SK-N-SH (cell line): ENCODE results near the gene CNPPD1. TPM values are rescaled to one million over a fixed set of nuclear protein-coding genes. Genes with fewer than 3 reads are reported as not detected.

Experiments
- CTCF ChIA-PET: fragments of 300-600, 350-600 bp; formaldehyde crosslinking; extraction: SDS; loops from one replicate; lab custom pipeline; 2021; lab: Yijun Ruan, JAX
- POLR2A ChIA-PET: fragments of 350-600 bp; sonication (Branson Sonifier 250); formaldehyde crosslinking; extraction: SDS; loops from one replicate; lab custom pipeline; 2020; ENCODE audit warnings: antibody characterized with exemption, inconsistent platforms; lab: Yijun Ruan, JAX
- DNase-seq: peaks from one replicate; pipeline ENCODE4 v3.0.0; 2012
- H2AFZ ChIP-seq: fragments of 200-600 bp; sonication (generic); 2 replicates; pipeline ENCODE4 v1.8.1; 2016; ENCODE audit warnings: antibody characterized with exemption, mild to moderate bottlenecking, low read depth
- H3F3A ChIP-seq: fragments of 200-600 bp; sonication (generic); replicated peaks from 2 replicates; pipeline ENCODE3; 2016; ENCODE audit warnings: antibody characterized with exemption, mild to moderate bottlenecking; ENCODE audit not compliant: insufficient read depth
- H3K27ac ChIP-seq, 2 experiments: fragments of 200-500 bp in 1 of 2; fragments of 200-600 bp in 1 of 2; sonication (Bioruptor generic) in 1 of 2; sonication (generic), shearing (Covaris generic) in 1 of 2; 2 replicates each; pipeline versions ENCODE4 v1.5.1 to v1.6.1; 2014 to 2016; ENCODE audit warnings: low read depth in 2 of 2, inconsistent platforms in 1 of 2, low read length in 1 of 2, mild to moderate bottlenecking in 1 of 2, mixed read lengths in 1 of 2
- H3K27me3 ChIP-seq: fragments of 200-600 bp; sonication (generic), shearing (Covaris generic); 2 replicates; pipeline ENCODE4 v1.6.1; 2016; ENCODE audit warnings: mixed run types; ENCODE audit not compliant: insufficient read depth
- H3K36me3 ChIP-seq, 2 experiments: fragments of 200-500 bp in 1 of 2; fragments of 200-600 bp in 1 of 2; sonication (Bioruptor generic) in 1 of 2; sonication (generic) in 1 of 2; replicated peaks in 1 of 2; 2 replicates each; pipeline versions ENCODE3 to v1.5.1; 2014 to 2016; ENCODE audit warnings: low read length in 1 of 2, mild to moderate bottlenecking in 1 of 2; ENCODE audit not compliant: insufficient read depth in 2 of 2, control insufficient read depth in 1 of 2
- H3K4me1 ChIP-seq, 2 experiments: fragments of 200-500 bp in 1 of 2; fragments of 200-600 bp in 1 of 2; sonication (Bioruptor generic) in 1 of 2; sonication (generic), shearing (Covaris generic) in 1 of 2; 2 replicates each; pipeline versions ENCODE4 v1.5.1 to v1.6.1; 2014 to 2016; ENCODE audit warnings: low read depth in 1 of 2, low read length in 1 of 2, mixed run types in 1 of 2; ENCODE audit not compliant: insufficient read depth in 2 of 2, control insufficient read depth in 1 of 2
- H3K4me2 ChIP-seq: fragments of 200-600 bp; sonication (generic), shearing (Covaris generic); 2 replicates; pipeline ENCODE4 v1.6.1; 2017; ENCODE audit warnings: mixed run types
- H3K4me3 ChIP-seq, 2 experiments: fragments of 200-500 bp in 1 of 2; fragments of 200-600 bp in 1 of 2; sonication (Bioruptor generic) in 1 of 2; sonication (generic), shearing (Covaris generic) in 1 of 2; 2 replicates each; pipeline versions ENCODE4 v1.5.1 to v1.8.1; 2014 to 2016; ENCODE audit warnings: low read depth in 2 of 2, inconsistent platforms in 1 of 2, low read length in 1 of 2, mild to moderate bottlenecking in 1 of 2, mixed read lengths in 1 of 2, moderate library complexity in 1 of 2
- H3K79me2 ChIP-seq: fragments of 200-600 bp; sonication (generic); 2 replicates; pipeline ENCODE4 v1.8.1; 2017; ENCODE audit warnings: mild to moderate bottlenecking; ENCODE audit not compliant: insufficient read depth
- H3K9ac ChIP-seq: fragments of 200-600 bp; sonication (generic); 2 replicates; pipeline ENCODE4 v1.6.1; 2017; ENCODE audit warnings: mixed run types
- H3K9me2 ChIP-seq: fragments of 200-600 bp; sonication (generic); 2 replicates; pipeline ENCODE4 v1.6.1; 2017; ENCODE audit warnings: mixed run types
- H3K9me3 ChIP-seq: fragments of 200-600 bp; sonication (generic); 2 replicates; pipeline ENCODE4 v1.6.1; 2017; ENCODE audit warnings: mixed run types, mild to moderate bottlenecking, moderate library complexity
- H4K20me1 ChIP-seq: fragments of 200-600 bp; sonication (generic); 2 replicates; pipeline ENCODE4 v1.6.1; 2017; ENCODE audit warnings: mild to moderate bottlenecking, mixed run types; ENCODE audit not compliant: insufficient read depth
- EP300 ChIP-seq, 2 experiments: IDR thresholded peaks; 2 replicates each; pipeline versions ENCODE4 v1.4.0 to v1.6.1; 2012; ENCODE audit warnings: borderline replicate concordance in 1 of 2, low read depth in 1 of 2, low read length in 1 of 2
- EZH2phosphoT487 ChIP-seq: fragments of 200-600 bp; sonication (generic); IDR thresholded peaks from 2 replicates; pipeline ENCODE4 v1.6.1; 2017; ENCODE audit warnings: low read depth, mixed run types, mild to moderate bottlenecking, antibody characterized with exemption, moderate library complexity, borderline replicate concordance
- FOSL2 ChIP-seq: IDR thresholded peaks from 2 replicates; pipeline ENCODE4 v1.4.0; 2012; ENCODE audit warnings: low read depth, mild to moderate bottlenecking, moderate library complexity, borderline replicate concordance
- GABPA ChIP-seq: IDR thresholded peaks from 2 replicates; pipeline ENCODE4 v1.4.0; 2012; ENCODE audit warnings: low read depth, mild to moderate bottlenecking
- GATA2 ChIP-seq: sonication (generic); formaldehyde crosslinking; IDR thresholded peaks from 2 replicates; pipeline ENCODE4 v1.5.0; 2020; ENCODE audit warnings: mild to moderate bottlenecking, missing genetic modification reagents
- JUND ChIP-seq: IDR thresholded peaks from 2 replicates; pipeline ENCODE4 v1.4.0; 2012
- MEF2A ChIP-seq: IDR thresholded peaks from 2 replicates; pipeline ENCODE4 v1.4.0; 2012; ENCODE audit warnings: low read depth, borderline replicate concordance
- NFIC ChIP-seq: IDR thresholded peaks from 2 replicates; pipeline ENCODE4 v1.4.0; 2012; ENCODE audit warnings: borderline replicate concordance
- POLR2AphosphoS5 ChIP-seq: IDR thresholded peaks from 2 replicates; pipeline ENCODE4 v1.6.1; 2012; ENCODE audit warnings: low read depth, low read length
- RAD21 ChIP-seq: IDR thresholded peaks from 2 replicates; pipeline ENCODE4 v1.6.1; 2012; ENCODE audit warnings: mild to moderate bottlenecking, low read length
- RCOR1 ChIP-seq: fragments of 150-350 bp; IDR thresholded peaks from 2 replicates; pipeline ENCODE4 v1.6.1; 2017; ENCODE audit warnings: antibody characterized with exemption, low read length
- RXRA ChIP-seq: IDR thresholded peaks from 2 replicates; pipeline ENCODE4 v1.4.0; 2012; ENCODE audit warnings: low read depth, mild to moderate bottlenecking, borderline replicate concordance
- SIN3A ChIP-seq: IDR thresholded peaks from 2 replicates; pipeline ENCODE4 v1.6.1; 2012; ENCODE audit warnings: low read depth, mild to moderate bottlenecking, low read length, moderate library complexity, borderline replicate concordance
- TCF12 ChIP-seq: IDR thresholded peaks from 2 replicates; pipeline ENCODE4 v1.4.0; 2012
- TEAD4 ChIP-seq: IDR thresholded peaks from 2 replicates; pipeline ENCODE4 v1.4.0; 2012; ENCODE audit warnings: mild to moderate bottlenecking, borderline replicate concordance; ENCODE audit not compliant: insufficient read depth
- YY1 ChIP-seq: IDR thresholded peaks from 2 replicates; pipeline ENCODE4 v1.4.0; 2012; ENCODE audit warnings: low read depth, mild to moderate bottlenecking
- WGBS: methylation state at CpG from one replicate; pipeline ENCODE4 v1.1.6; 2017; ENCODE audit warnings: low lambda C conversion rate; 5-methylcytosine and 5-hydroxymethylcytosine counted together
- polyA plus RNA-seq, 3 experiments: library from polyadenylated mRNA; depleted of rRNA; stranded (reverse); fragments of >200 nt; gene quantifications; 2 replicates each; pipeline ENCODE4 v1.2.3, GENCODE V29; 2012
- TF ChIP-seq, protein P1 (sequence below): IDR thresholded peaks from 2 replicates; pipeline ENCODE4 v1.6.1; 2012; ENCODE audit warnings: mild to moderate bottlenecking, low read depth, low read length, moderate library complexity
- TF ChIP-seq, protein P2 (sequence below): fragments of 150-350 bp; IDR thresholded peaks from 2 replicates; pipeline ENCODE4 v1.6.1; 2016; ENCODE audit warnings: mild to moderate bottlenecking, low read depth, low read length
- TF ChIP-seq, protein P3 (sequence below): IDR thresholded peaks from 2 replicates; pipeline ENCODE4 v1.4.0; 2012; ENCODE audit warnings: low read depth, borderline replicate concordance

The CNPPD1 gene
- polyA plus RNA-seq, 1 of the 3 experiments (the other 2 are of a cell fraction) = 75.9 TPM

DNA sequence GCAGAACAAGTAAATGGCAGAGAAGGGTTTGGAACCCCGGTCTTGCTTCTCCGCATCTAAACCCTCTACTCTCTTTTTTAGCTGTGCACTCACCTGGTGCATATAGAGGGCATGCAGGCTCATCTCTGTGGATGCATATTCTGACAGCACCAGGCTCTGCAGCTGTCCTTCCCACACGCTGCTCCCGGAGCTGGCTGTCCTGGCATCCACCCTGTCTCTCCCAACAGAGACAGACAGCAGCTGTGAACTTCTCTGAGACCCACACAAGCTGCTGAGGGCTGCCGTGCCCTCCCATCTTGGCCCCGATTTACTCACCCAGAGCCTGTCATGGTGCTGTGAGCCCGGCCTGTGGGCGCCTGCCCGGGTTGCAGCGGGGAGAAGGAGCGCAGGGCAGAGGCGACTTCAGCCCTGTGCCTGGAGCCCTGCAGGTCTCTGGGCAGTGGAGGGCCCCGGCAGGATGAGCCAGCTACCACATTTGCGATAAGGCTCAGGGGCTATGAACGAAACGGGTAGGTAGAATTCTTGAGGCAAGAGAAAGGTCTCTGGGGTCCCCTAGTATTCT is 45.3 kb upstream of the CNPPD1 start:
- no peak overlapping the region for H3K27ac ChIP-seq
- peaks cover 8 to 46% of the 10 kb centered on the region in 2 experiments for H3K36me3 ChIP-seq
- H3K4me3 ChIP-seq = no peak overlapping the region
- ChIA-PET CTCF (interaction anchor here (0.6 to 1.5 kb wide), 7 partner anchors 14 to 102 kb away, joined by 3 to 5 read pairs (median 4); no protein-coding TSS in a partner anchor), POLR2A (no interaction called here)
- WGBS = 92% methylated on average over 15 of the region's 16 CpGs
- no peaks in the 10 kb centered on the region for H3K9me3 ChIP-seq
- no peaks in the 10 kb centered on the region for H3K27me3 ChIP-seq
- H3K4me1 ChIP-seq = peaks cover 5 to 19% of the 10 kb centered on the region in 2 experiments; a peak in 3 of 4 replicates
- no peak overlapping the region for H3K9ac ChIP-seq
- no peaks in the 10 kb centered on the region for H3K9me2 ChIP-seq
- H3K79me2 ChIP-seq = no peaks in the 10 kb centered on the region
- no peak overlapping the region for H2AFZ ChIP-seq
- no peaks in the 10 kb centered on the region for H4K20me1 ChIP-seq
- no peak for TF ChIP-seq FOSL2
- TF ChIP-seq GATA2 (CRISPR knock-in tag) = no peak
- TF ChIP-seq NFIC = no peak
- TF ChIP-seq, protein P1, sequence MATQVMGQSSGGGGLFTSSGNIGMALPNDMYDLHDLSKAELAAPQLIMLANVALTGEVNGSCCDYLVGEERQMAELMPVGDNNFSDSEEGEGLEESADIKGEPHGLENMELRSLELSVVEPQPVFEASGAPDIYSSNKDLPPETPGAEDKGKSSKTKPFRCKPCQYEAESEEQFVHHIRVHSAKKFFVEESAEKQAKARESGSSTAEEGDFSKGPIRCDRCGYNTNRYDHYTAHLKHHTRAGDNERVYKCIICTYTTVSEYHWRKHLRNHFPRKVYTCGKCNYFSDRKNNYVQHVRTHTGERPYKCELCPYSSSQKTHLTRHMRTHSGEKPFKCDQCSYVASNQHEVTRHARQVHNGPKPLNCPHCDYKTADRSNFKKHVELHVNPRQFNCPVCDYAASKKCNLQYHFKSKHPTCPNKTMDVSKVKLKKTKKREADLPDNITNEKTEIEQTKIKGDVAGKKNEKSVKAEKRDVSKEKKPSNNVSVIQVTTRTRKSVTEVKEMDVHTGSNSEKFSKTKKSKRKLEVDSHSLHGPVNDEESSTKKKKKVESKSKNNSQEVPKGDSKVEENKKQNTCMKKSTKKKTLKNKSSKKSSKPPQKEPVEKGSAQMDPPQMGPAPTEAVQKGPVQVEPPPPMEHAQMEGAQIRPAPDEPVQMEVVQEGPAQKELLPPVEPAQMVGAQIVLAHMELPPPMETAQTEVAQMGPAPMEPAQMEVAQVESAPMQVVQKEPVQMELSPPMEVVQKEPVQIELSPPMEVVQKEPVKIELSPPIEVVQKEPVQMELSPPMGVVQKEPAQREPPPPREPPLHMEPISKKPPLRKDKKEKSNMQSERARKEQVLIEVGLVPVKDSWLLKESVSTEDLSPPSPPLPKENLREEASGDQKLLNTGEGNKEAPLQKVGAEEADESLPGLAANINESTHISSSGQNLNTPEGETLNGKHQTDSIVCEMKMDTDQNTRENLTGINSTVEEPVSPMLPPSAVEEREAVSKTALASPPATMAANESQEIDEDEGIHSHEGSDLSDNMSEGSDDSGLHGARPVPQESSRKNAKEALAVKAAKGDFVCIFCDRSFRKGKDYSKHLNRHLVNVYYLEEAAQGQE = no peak
- no peak for TF ChIP-seq POLR2AphosphoS5
- no peak for TF ChIP-seq SIN3A
- no peak for TF ChIP-seq RXRA
- no peak for TF ChIP-seq GABPA
- DNase-seq = no peak
- H3F3A ChIP-seq = peaks cover 27% of the 10 kb centered on the region
- H3K4me2 ChIP-seq = no peak overlapping the region

DNA sequence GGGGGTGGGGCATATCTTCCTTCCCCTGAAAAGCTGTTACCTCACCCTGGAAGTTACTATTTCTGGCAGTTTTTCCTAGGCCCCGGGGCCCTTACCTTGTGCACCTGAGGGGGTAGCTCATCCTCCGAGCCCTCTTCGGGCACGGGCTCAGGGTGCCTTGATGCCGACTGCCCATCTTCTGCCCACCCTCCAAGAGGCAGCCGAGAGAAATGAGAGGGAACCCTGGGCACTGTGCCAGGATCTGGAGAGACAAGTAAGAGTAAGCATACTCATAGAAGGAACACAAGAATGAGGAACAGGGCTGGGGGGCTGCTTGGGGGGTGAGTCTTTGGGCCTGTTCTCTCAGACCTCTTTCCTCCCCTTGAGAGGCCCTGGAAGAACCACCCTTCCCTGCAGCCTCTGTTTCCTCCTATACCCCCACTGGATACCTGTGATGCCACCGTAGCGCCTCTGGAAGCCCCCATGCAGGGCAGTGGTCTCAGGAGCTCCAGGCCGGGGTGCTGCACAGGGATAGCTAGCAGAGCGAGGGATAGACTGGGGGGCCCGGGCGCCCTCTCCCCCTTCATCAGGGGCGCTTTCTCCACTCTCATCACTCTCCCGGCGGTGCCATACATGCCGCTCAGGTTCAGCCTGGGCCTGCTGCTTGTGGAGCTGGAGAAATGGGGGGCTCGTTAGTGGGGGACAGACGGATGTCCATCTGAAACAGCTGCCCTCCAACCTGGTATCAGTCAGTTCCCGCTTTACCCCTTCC is 44.1 kb upstream of the CNPPD1 start:
- H3K4me2 ChIP-seq = no peak overlapping the region
- H2AFZ ChIP-seq = no peak overlapping the region
- H3K4me3 ChIP-seq = no peak overlapping the region
- no peaks in the 10 kb centered on the region for H3K9me3 ChIP-seq
- H4K20me1 ChIP-seq = no peaks in the 10 kb centered on the region
- H3K27me3 ChIP-seq = no peaks in the 10 kb centered on the region
- TF ChIP-seq JUND = no peak
- TF ChIP-seq RCOR1 = no peak
- TF ChIP-seq FOSL2 = no peak
- no peak for TF ChIP-seq SIN3A
- TF ChIP-seq TEAD4 = no peak
- TF ChIP-seq MEF2A = no peak
- TF ChIP-seq YY1 = no peak
- TF ChIP-seq, protein P2, sequence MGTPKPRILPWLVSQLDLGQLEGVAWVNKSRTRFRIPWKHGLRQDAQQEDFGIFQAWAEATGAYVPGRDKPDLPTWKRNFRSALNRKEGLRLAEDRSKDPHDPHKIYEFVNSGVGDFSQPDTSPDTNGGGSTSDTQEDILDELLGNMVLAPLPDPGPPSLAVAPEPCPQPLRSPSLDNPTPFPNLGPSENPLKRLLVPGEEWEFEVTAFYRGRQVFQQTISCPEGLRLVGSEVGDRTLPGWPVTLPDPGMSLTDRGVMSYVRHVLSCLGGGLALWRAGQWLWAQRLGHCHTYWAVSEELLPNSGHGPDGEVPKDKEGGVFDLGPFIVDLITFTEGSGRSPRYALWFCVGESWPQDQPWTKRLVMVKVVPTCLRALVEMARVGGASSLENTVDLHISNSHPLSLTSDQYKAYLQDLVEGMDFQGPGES = no peak
- TF ChIP-seq RAD21 = no peak
- no peak for TF ChIP-seq TCF12
- TF ChIP-seq RXRA = no peak
- TF ChIP-seq EZH2phosphoT487 = no peak
- no peak for TF ChIP-seq EP300 (IDR thresholded peaks at IDR 0.05; ENCODE audit: borderline replicate concordance in 1 of 2, low read depth in 1 of 2, low read length in 1 of 2)
- TF ChIP-seq, protein P3, sequence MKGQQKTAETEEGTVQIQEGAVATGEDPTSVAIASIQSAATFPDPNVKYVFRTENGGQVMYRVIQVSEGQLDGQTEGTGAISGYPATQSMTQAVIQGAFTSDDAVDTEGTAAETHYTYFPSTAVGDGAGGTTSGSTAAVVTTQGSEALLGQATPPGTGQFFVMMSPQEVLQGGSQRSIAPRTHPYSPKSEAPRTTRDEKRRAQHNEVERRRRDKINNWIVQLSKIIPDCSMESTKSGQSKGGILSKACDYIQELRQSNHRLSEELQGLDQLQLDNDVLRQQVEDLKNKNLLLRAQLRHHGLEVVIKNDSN = no peak
- no peak for TF ChIP-seq POLR2AphosphoS5
- no peak for TF ChIP-seq NFIC
- TF ChIP-seq, all 33 proteins: peak for 0
- CTCF ChIA-PET = interaction anchor here (1.0 to 3.3 kb wide), 4 partner anchors 8 to 66 kb away, joined by 3 to 15 read pairs (median 4); partner anchors contain the start of genes ANKZF1 and ATG9A
- Histone ChIP-seq H3K36me3 (peaks cover 10 to 55% of the 10 kb centered on the region in 2 experiments), H3K27ac (no peak overlapping the region), H3K9ac (no peak overlapping the region), H3F3A (peaks cover 27% of the 10 kb centered on the region), H3K79me2 (no peaks in the 10 kb centered on the region), H3K4me1 (peaks cover 5 to 30% of the 10 kb centered on the region in 2 experiments; a peak in 3 of 4 replicates), H3K9me2 (no peaks in the 10 kb centered on the region)
- 96% methylated on average over 17 of the region's 19 CpGs for WGBS
- DNase-seq = no peak
- POLR2A ChIA-PET = interaction anchor here (0.5 kb wide), 1 partner anchor 14 kb away, joined by 3 read pairs; no protein-coding TSS in a partner anchor
